K562 (cell line): ENCODE results near the gene SRSF9. TPM values are rescaled to one million over a fixed set of nuclear protein-coding genes. Genes with fewer than 3 reads are reported as not detected.

Experiments used
- ATAC-seq: fragments of 200-7000 bp; cut with Tn5 transposase; 3 replicates; pipeline ENCODE4 v1.9.1; 2020; ENCODE audit warnings: moderate library complexity
- BruUV-seq: library from RNA; stranded (reverse); fragments of 400-500 nt; replicated peaks from 2 replicates; lab custom pipeline; 2021; lab: Mats Ljungman, UMichigan
- CTCF ChIA-PET: fragments of 300-600 bp; formaldehyde crosslinking; extraction: SDS; loops from one replicate; lab custom pipeline; 2021; ENCODE audit warnings: low intra/inter-chr PET ratio; lab: Yijun Ruan, JAX
- POLR2A ChIA-PET: fragments of 300-600, 350-650 bp; sonication (Branson Sonifier 250); formaldehyde crosslinking; extraction: SDS; loops from one replicate; lab custom pipeline; 2021; ENCODE audit warnings: antibody characterized with exemption, inconsistent platforms; lab: Yijun Ruan, JAX
- DNase-seq, 4 experiments: peaks; one replicate each; pipeline versions ENCODE4 v3.0.0 to v3.0.0-alpha.2; 2011 to 2018; ENCODE audit warnings: low spot score in 3 of 4, mixed read lengths in 3 of 4; ENCODE audit errors: extremely low read depth in 1 of 4
- FAIRE-seq: peaks from 2 replicates; lab custom pipeline; 2011; peaks lifted over from hg19 to GRCh38; lab: Jason Lieb, UNC
- H2AFZ ChIP-seq: 2 replicates; pipeline ENCODE4 v1.6.0; 2011; ENCODE audit warnings: low read depth, low read length, control low read depth, inconsistent platforms
- H3K27ac ChIP-seq: fragments of 200-600 bp; 3 replicates; pipeline ENCODE4 v1.8.0; 2011; ENCODE audit warnings: low read depth, mild to moderate bottlenecking, control low read depth, inconsistent platforms, low read length, moderate library complexity, mixed read lengths; ENCODE audit errors: extremely low read depth
- H3K27me3 ChIP-seq, 2 experiments: fragments of 300-600 bp in 1 of 2; 2 replicates in 1 of 2; 3 replicates in 1 of 2; pipeline versions ENCODE4 v1.6.0 to v1.8.0; 2011; ENCODE audit warnings: inconsistent platforms in 2 of 2, low read length in 2 of 2, mild to moderate bottlenecking in 1 of 2, mixed read lengths in 1 of 2, moderate library complexity in 1 of 2; ENCODE audit not compliant: control insufficient read depth in 2 of 2, insufficient read depth in 2 of 2
- H3K36me3 ChIP-seq: fragments of 300-600 bp; 3 replicates; pipeline ENCODE4 v1.8.0; 2011; ENCODE audit warnings: mild to moderate bottlenecking, low read length, inconsistent platforms; ENCODE audit not compliant: control insufficient read depth, insufficient read depth
- H3K4me1 ChIP-seq, 2 experiments: fragments of 200-600 bp in 1 of 2; replicated peaks in 1 of 2; 2 replicates in 1 of 2; 3 replicates in 1 of 2; pipeline versions ENCODE4 v1.5.1 to v1.8.0; 2011; ENCODE audit warnings: inconsistent platforms in 2 of 2, low read length in 2 of 2, mild to moderate bottlenecking in 1 of 2, mixed read lengths in 1 of 2, moderate library complexity in 1 of 2; ENCODE audit not compliant: control insufficient read depth in 2 of 2, insufficient read depth in 2 of 2
- H3K4me2 ChIP-seq: 2 replicates; pipeline ENCODE4 v1.6.1; 2011; ENCODE audit warnings: low read length, control low read depth, inconsistent platforms, mixed read lengths; ENCODE audit not compliant: insufficient read depth
- H3K4me3 ChIP-seq: fragments of 200-600 bp; sonication (generic), shearing (Covaris generic); 2 replicates; pipeline ENCODE4 v1.5.1; 2016; ENCODE audit warnings: control low read depth, inconsistent platforms
- H3K79me2 ChIP-seq: fragments of 200-600 bp; 3 replicates; pipeline ENCODE4 v1.8.0; 2011; ENCODE audit warnings: low read length, inconsistent platforms; ENCODE audit not compliant: control insufficient read depth, insufficient read depth
- H3K9ac ChIP-seq, 2 experiments: 2 replicates each; pipeline versions ENCODE4 v1.6.0 to v1.6.1; 2011; ENCODE audit warnings: low read depth in 2 of 2, low read length in 2 of 2, control low read depth in 1 of 2, inconsistent platforms in 1 of 2, mild to moderate bottlenecking in 1 of 2, mixed read lengths in 1 of 2; ENCODE audit not compliant: insufficient read depth in 1 of 2
- H3K9me1 ChIP-seq: one replicate; pipeline ENCODE4 v1.6.0; 2011; ENCODE audit warnings: inconsistent platforms, mild to moderate bottlenecking, low read length, moderate library complexity; ENCODE audit not compliant: control insufficient read depth, insufficient read depth
- H3K9me3 ChIP-seq: replicated peaks from 2 replicates; pipeline ENCODE4 v1.5.1; 2011; ENCODE audit warnings: low read depth, low read length, inconsistent platforms; ENCODE audit not compliant: control insufficient read depth, insufficient read depth
- H4K20me1 ChIP-seq: replicated peaks from 2 replicates; pipeline ENCODE4 v1.6.1; 2011; ENCODE audit warnings: low read length, inconsistent platforms, mixed read lengths; ENCODE audit not compliant: control insufficient read depth, insufficient read depth
- ATF7 ChIP-seq: fragments of 450-650 bp; IDR thresholded peaks from 2 replicates; pipeline ENCODE4 v1.7.1; 2014; ENCODE audit warnings: mild to moderate bottlenecking, moderate library complexity
- BDP1 ChIP-seq: IDR thresholded peaks from 3 replicates; pipeline ENCODE4 v1.6.1; 2011; ENCODE audit not compliant: insufficient read length, insufficient read depth
- CBX3 ChIP-seq, 2 experiments: IDR thresholded peaks; 1 replicate in 1 of 2; 2 replicates in 1 of 2; pipeline ENCODE4 v1.6.1; 2012; ENCODE audit warnings: inconsistent platforms in 2 of 2, low read length in 2 of 2, borderline replicate concordance in 1 of 2, control low read depth in 1 of 2
- CHAMP1 ChIP-seq: fragments of 450-650 bp; IDR thresholded peaks from 2 replicates; pipeline ENCODE4 v1.6.1; 2016; ENCODE audit warnings: mild to moderate bottlenecking
- GABPB1 ChIP-seq: sonication (generic); formaldehyde crosslinking; IDR thresholded peaks from 2 replicates; pipeline ENCODE4 v1.8.0; 2022; ENCODE audit warnings: mild to moderate bottlenecking, missing genetic modification reagents
- GTF2A2 ChIP-seq: IDR thresholded peaks from 2 replicates; pipeline ENCODE4 v1.6.1; 2016; ENCODE audit warnings: mild to moderate bottlenecking, missing genetic modification characterization, missing compliant biosample characterization
- HMGXB4 ChIP-seq: sonication (generic); formaldehyde crosslinking; IDR thresholded peaks from 2 replicates; pipeline ENCODE4 v1.8.1; 2023; ENCODE audit warnings: mild to moderate bottlenecking, missing genetic modification reagents
- JUND ChIP-seq, 2 experiments: IDR thresholded peaks; 2 replicates in 1 of 2; 3 replicates in 1 of 2; pipeline ENCODE4 v1.6.1; 2011; ENCODE audit warnings: borderline replicate concordance in 2 of 2, low read depth in 2 of 2, low read length in 2 of 2, improper control_type of control experiment in 1 of 2, missing biosample characterization in 1 of 2, missing genetic modification characterization in 1 of 2, missing genetic modification reagents in 1 of 2
- KAT8 ChIP-seq: fragments of 450-650 bp; IDR thresholded peaks from 2 replicates; pipeline ENCODE4 v1.6.1; 2016; ENCODE audit warnings: low read depth, mild to moderate bottlenecking
- LARP7 ChIP-seq: fragments of 450-650 bp; IDR thresholded peaks from 2 replicates; pipeline ENCODE4 v1.6.1; 2016
- MEIS2 ChIP-seq: fragments of 450-650 bp; IDR thresholded peaks from 2 replicates; pipeline ENCODE4 v1.6.1; 2014; ENCODE audit warnings: mild to moderate bottlenecking; ENCODE audit not compliant: partially characterized antibody
- NCOA4 ChIP-seq: fragments of 450-650 bp; IDR thresholded peaks from 2 replicates; pipeline ENCODE4 v1.6.1; 2018; ENCODE audit warnings: mild to moderate bottlenecking; ENCODE audit not compliant: partially characterized antibody
- NFXL1 ChIP-seq: fragments of 450-650 bp; formaldehyde crosslinking; IDR thresholded peaks from 2 replicates; pipeline ENCODE4 v1.4.0; 2021; ENCODE audit warnings: mild to moderate bottlenecking
- SOX6 ChIP-seq: fragments of 450-650 bp; IDR thresholded peaks from 2 replicates; pipeline ENCODE4 v1.6.1; 2014; ENCODE audit warnings: mild to moderate bottlenecking
- ZC3H11A ChIP-seq: IDR thresholded peaks from 2 replicates; pipeline ENCODE4 v1.6.1; 2012; ENCODE audit warnings: low read depth, low read length, improper control_type of control experiment
- ZEB2 ChIP-seq: fragments of 450-650 bp; IDR thresholded peaks from 2 replicates; pipeline ENCODE4 v1.6.1; 2016
- ZNF140 ChIP-seq: fragments of 250-450 bp; sonication (Bioruptor Pico); IDR thresholded peaks from 2 replicates; pipeline ENCODE4 v1.8.0; 2021; ENCODE audit warnings: moderate library complexity, mild to moderate bottlenecking, inconsistent platforms
- ZNF445 ChIP-seq: fragments of 250-450 bp; sonication (Bioruptor Pico); IDR thresholded peaks from 2 replicates; pipeline ENCODE4 v1.4.0; 2020; ENCODE audit warnings: low read depth, mild to moderate bottlenecking, moderate library complexity
- ZNF785 ChIP-seq: fragments of 250-450 bp; sonication (Bioruptor Pico); IDR thresholded peaks from 2 replicates; pipeline ENCODE4 v1.4.0; 2020; ENCODE audit warnings: mild to moderate bottlenecking
- WGBS: fragments of 100-300 bp; shearing (Covaris generic); methylation state at CpG from one replicate; pipeline ENCODE4 v1.1.6; 2016; ENCODE audit warnings: low coverage, mixed read lengths; ENCODE audit not compliant: insufficient coverage; ENCODE audit errors: missing lambda C conversion rate; 5-methylcytosine and 5-hydroxymethylcytosine counted together
- in situ Hi-C: fragments of 300-500 bp; cut with MboI; formaldehyde crosslinking; loops from 4 replicates; pipeline ENCODE4 v1.15.0; 2018; ENCODE audit warnings: inconsistent platforms, mixed read lengths
- intact Hi-C: fragments of 100-400 bp; cut with micrococcal nuclease; formaldehyde crosslinking; loops from 2 replicates; pipeline ENCODE4 v1.14.2; 2022
- polyA plus RNA-seq, 8 experiments: library from polyadenylated mRNA; depleted of rRNA in 4 of 8; stranded (reverse) in 5 of 8; unstranded in 3 of 8; fragments of >200 nt; fragmentation: Nextera tagmentation in 2 of 8; fragmentation: Illumina TruSeq in 1 of 8; extraction: Ambion mirVana in 2 of 8; extraction: Trizol in 1 of 8; gene quantifications; 2 replicates each; pipeline versions ENCODE4 v1.2.1 to v1.2.3, GENCODE V29; 2011 to 2014; ENCODE audit warnings: inconsistent platforms in 1 of 8, missing spikeins in 1 of 8
- total RNA-seq, 7 experiments: library from RNA; depleted of rRNA in 6 of 7; stranded (reverse); fragments of >200 nt in 6 of 7; fragmentation: Illumina TruSeq in 2 of 7; extraction: Trizol in 2 of 7; gene quantifications; 2 replicates each; pipeline versions ENCODE4 v1.2.1 to v1.2.3, GENCODE V29; 2011 to 2021; ENCODE audit warnings: low replicate concordance in 1 of 7

Gene SRSF9
- total and polyA plus RNA-seq, 9 of the 15 experiments (the other 6 are each of a cell fraction or from before 2014, with no cell fraction given), result 40.3 to 291 (median 230) TPM

GRCh38 chr12:120489018-120489417 lies 19.5 kb upstream of the SRSF9 start (continued):
- TF ChIP-seq NCOA4 (no peak), MEIS2 (peak; percentile 78), ATF7 (peak; percentile 67), JUND (IDR thresholded peaks at IDR 0.05; ENCODE audit: borderline replicate concordance, low read depth, low read length) (peak; percentile 79), JUND (tag; IDR thresholded peaks at IDR 0.05; ENCODE audit: borderline replicate concordance, low read depth, low read length) (peak; percentile 71; the same call in 2 of the 3 replicates), LARP7 (no peak), ZNF140 (no peak), ZC3H11A (no peak), ZEB2 (no peak), NFXL1 (CRISPR knock-in tag) (no peak), SOX6 (peak; percentile 12; the same call in 1 of the 2 replicates)

GRCh38 chr12:120488057-120488640 lies 18.6 kb upstream of the SRSF9 start:
- peak; percentile 35 for FAIRE-seq
- Histone ChIP-seq H4K20me1 (no peaks in the 10 kb centered on the region), H3K4me3 (no peak overlapping the region), H3K79me2 (peaks cover 7% of the 10 kb centered on the region; the same call in 2 of the 3 replicates), H3K9ac (peak overlapping the region; percentile 52 to 56; a peak in 3 of 4 replicates), H3K27me3 (no peaks in the 10 kb centered on the region; a peak in 1 of 5 replicates), H3K9me3 (no peaks in the 10 kb centered on the region), H3K4me2 (no peak overlapping the region; the same call in 1 of the 2 replicates), H3K9me1 (no peaks in the 10 kb centered on the region), H3K4me1 (peaks cover 15 to 26% of the 10 kb centered on the region in 2 experiments; a peak in 4 of 5 replicates), H2AFZ (peak overlapping the region; percentile 14; the same call in 1 of the 2 replicates), H3K27ac (peak overlapping the region; percentile 69), H3K36me3 (peaks cover 28% of the 10 kb centered on the region)
- peak; percentile 37 to 58 (median 50) for DNase-seq
- WGBS, result 28% methylated on average over 4 of the region's 5 CpGs
- BruUV-seq, result no TSS peak
- in situ Hi-C loops, result no loop called here
- ChIA-PET CTCF (no interaction called here), POLR2A (interaction anchor here (0.6 to 2.5 kb wide), 11 partner anchors 8 to 250 kb away, joined by 3 to 12 read pairs (median 3); partner anchors contain the start of genes DYNLL1 and RNU4-2)
- peak; percentile 73 for ATAC-seq
- intact Hi-C loops, result no loop called here
- TF ChIP-seq HMGXB4 (no peak), CBX3 (IDR thresholded peaks at IDR 0.05; ENCODE audit: borderline replicate concordance in 1 of 2, low read length in 2 of 2) (no peak), GABPB1 (CRISPR knock-in tag) (no peak), BDP1 (no peak), CHAMP1 (no peak), ZNF445 (CRISPR knock-in tag) (no peak), GTF2A2 (no peak), KAT8 (no peak), ZNF785 (CRISPR knock-in tag) (no peak)
